HepG2 (cell line): ENCODE results near the gene KIF22. TPM values are rescaled to one million over a fixed set of nuclear protein-coding genes. Genes with fewer than 3 reads are reported as not detected.

Experiments
- CBFB ChIP-seq: sonication (generic); formaldehyde crosslinking; IDR thresholded peaks from 2 replicates; pipeline ENCODE4 v1.4.0; 2020; ENCODE audit warnings: missing genetic modification reagents
- CHD2 ChIP-seq: IDR thresholded peaks from 2 replicates; pipeline ENCODE4 v1.6.1; 2011; ENCODE audit warnings: low read depth, low read length, improper control_type of control experiment
- EHMT2 ChIP-seq: fragments of 200-600 bp; sonication (generic); IDR thresholded peaks from 2 replicates; pipeline ENCODE4 v1.7.0; 2017; ENCODE audit warnings: antibody characterized with exemption, low read depth, low read length, borderline replicate concordance
- HNRNPK ChIP-seq: fragments of 200-400 bp; formaldehyde crosslinking; IDR thresholded peaks from 2 replicates; pipeline ENCODE4 v1.6.1; 2018; ENCODE audit warnings: low read length, low read depth, moderate library complexity, mild to moderate bottlenecking; ENCODE audit not compliant: poor library complexity, severe bottlenecking
- MXD4 ChIP-seq: IDR thresholded peaks from 2 replicates; pipeline ENCODE4 v1.6.1; 2016; ENCODE audit warnings: mild to moderate bottlenecking, missing biosample characterization, missing genetic modification reagents
- REL ChIP-seq: sonication (generic); formaldehyde crosslinking; conservative IDR thresholded peaks from 2 replicates; pipeline ENCODE4 v1.8.0; 2022; ENCODE audit warnings: mild to moderate bottlenecking, missing genetic modification reagents, moderate library complexity
- SIX1 ChIP-seq: sonication (generic); formaldehyde crosslinking; IDR thresholded peaks from 2 replicates; pipeline ENCODE4 v1.4.0; 2020; ENCODE audit warnings: missing genetic modification reagents, borderline replicate concordance
- STAT5B ChIP-seq: sonication (generic); formaldehyde crosslinking; IDR thresholded peaks from 2 replicates; pipeline ENCODE4 v1.4.0; 2020; ENCODE audit warnings: missing genetic modification reagents
- ZBTB7B ChIP-seq: sonication (generic); formaldehyde crosslinking; IDR thresholded peaks from 2 replicates; pipeline ENCODE4 v1.4.0; 2020; ENCODE audit warnings: missing genetic modification reagents
- ZNF567 ChIP-seq: sonication (generic); formaldehyde crosslinking; IDR thresholded peaks from 2 replicates; pipeline ENCODE4 v1.8.1; 2023; ENCODE audit warnings: mild to moderate bottlenecking, missing genetic modification reagents, borderline replicate concordance
- ZNF605 ChIP-seq: sonication (generic); formaldehyde crosslinking; IDR thresholded peaks from 2 replicates; pipeline ENCODE4 v1.8.0; 2022; ENCODE audit warnings: mild to moderate bottlenecking, missing genetic modification reagents
- ZNF749 ChIP-seq: sonication (generic); formaldehyde crosslinking; IDR thresholded peaks from 2 replicates; pipeline ENCODE4 v1.8.0; 2022; ENCODE audit warnings: mild to moderate bottlenecking, missing genetic modification reagents, moderate library complexity, borderline replicate concordance
- polyA plus RNA-seq, 8 experiments: library from polyadenylated mRNA; depleted of rRNA in 3 of 8; stranded (reverse) in 7 of 8; unstranded in 1 of 8; fragments of >200 nt; fragmentation: Illumina TruSeq in 4 of 8; extraction: Trizol in 4 of 8; gene quantifications; 2 replicates each; pipeline versions ENCODE4 v1.2.1 to v1.2.3, GENCODE V29; 2011 to 2016; ENCODE audit warnings: low read depth in 4 of 8, missing spikeins in 1 of 8, mixed read lengths in 1 of 8; ENCODE audit not compliant: insufficient read depth in 1 of 8
- total RNA-seq, 5 experiments: library from RNA; depleted of rRNA; stranded (reverse); fragments of >200 nt; fragmentation: Illumina TruSeq; extraction: Trizol; gene quantifications; 2 replicates each; pipeline ENCODE4 v1.2.3, GENCODE V29; 2016; ENCODE audit warnings: low read depth in 1 of 5
- TF ChIP-seq, protein P1 (sequence below): sonication (generic); formaldehyde crosslinking; IDR thresholded peaks from 2 replicates; pipeline ENCODE4 v1.9.0; 2021; ENCODE audit warnings: missing genetic modification reagents, borderline replicate concordance
- TF ChIP-seq, protein P2 (sequence below): sonication (generic); formaldehyde crosslinking; IDR thresholded peaks from 2 replicates; pipeline ENCODE4 v1.9.0; 2021; ENCODE audit warnings: mild to moderate bottlenecking, missing genetic modification reagents
- TF ChIP-seq, protein P3 (sequence below): sonication (generic); formaldehyde crosslinking; IDR thresholded peaks from 2 replicates; pipeline ENCODE4 v1.4.0; 2020; ENCODE audit warnings: missing genetic modification reagents

KIF22 gene
- total and polyA plus RNA-seq, 2 of the 13 experiments (the other 11 are each of a cell fraction or from before 2014, with no cell fraction given) = 95.8 to 118 TPM

DNA sequence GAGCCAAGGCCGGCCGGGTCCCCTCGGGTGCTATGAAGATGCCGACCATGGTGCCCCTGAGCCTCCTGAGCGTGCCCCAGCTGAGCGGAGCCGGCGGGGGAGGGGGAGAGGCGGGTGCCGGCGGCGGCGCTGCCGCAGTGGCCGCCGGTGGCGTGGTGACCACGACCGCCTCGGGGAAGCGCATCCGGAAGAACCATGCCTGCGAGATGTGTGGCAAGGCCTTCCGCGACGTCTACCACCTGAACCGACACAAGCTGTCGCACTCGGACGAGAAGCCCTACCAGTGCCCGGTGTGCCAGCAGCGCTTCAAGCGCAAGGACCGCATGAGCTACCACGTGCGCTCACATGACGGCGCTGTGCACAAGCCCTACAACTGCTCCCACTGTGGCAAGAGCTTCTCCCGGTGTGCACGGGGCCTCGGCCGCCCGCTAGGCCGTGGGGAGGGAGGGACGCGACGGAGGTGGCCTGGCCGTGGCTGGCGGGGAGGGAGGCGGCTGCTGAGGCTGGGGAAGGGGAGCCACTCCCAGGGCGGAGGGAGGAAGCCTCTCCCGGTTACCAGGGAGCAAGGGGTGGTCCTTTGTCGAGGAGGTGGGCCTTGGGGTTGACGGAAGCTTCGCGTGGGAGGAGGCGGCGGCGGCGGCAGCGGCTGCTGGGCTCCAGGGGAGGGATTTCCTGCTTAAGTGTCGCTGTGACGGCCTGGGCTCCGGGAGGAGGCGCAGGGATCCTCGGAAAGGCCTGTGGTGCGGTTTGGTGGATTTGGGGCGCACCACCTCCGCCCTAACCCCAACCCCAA, 17.1 kb downstream of the KIF22 start (continued):
- peak; percentile 81; the same call in 1 of the 2 replicates for TF ChIP-seq ZBTB7B (CRISPR knock-in tag)
- no peak for TF ChIP-seq EHMT2
- TF ChIP-seq STAT5B (CRISPR knock-in tag) = no peak
- TF ChIP-seq, protein P1, sequence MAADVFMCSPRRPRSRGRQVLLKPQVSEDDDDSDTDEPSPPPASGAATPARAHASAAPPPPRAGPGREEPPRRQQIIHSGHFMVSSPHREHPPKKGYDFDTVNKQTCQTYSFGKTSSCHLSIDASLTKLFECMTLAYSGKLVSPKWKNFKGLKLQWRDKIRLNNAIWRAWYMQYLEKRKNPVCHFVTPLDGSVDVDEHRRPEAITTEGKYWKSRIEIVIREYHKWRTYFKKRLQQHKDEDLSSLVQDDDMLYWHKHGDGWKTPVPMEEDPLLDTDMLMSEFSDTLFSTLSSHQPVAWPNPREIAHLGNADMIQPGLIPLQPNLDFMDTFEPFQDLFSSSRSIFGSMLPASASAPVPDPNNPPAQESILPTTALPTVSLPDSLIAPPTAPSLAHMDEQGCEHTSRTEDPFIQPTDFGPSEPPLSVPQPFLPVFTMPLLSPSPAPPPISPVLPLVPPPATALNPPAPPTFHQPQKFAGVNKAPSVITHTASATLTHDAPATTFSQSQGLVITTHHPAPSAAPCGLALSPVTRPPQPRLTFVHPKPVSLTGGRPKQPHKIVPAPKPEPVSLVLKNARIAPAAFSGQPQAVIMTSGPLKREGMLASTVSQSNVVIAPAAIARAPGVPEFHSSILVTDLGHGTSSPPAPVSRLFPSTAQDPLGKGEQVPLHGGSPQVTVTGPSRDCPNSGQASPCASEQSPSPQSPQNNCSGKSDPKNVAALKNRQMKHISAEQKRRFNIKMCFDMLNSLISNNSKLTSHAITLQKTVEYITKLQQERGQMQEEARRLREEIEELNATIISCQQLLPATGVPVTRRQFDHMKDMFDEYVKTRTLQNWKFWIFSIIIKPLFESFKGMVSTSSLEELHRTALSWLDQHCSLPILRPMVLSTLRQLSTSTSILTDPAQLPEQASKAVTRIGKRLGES (CRISPR knock-in tag) = peak; percentile 92; the same call in 1 of the 2 replicates
- TF ChIP-seq ZNF605 (CRISPR knock-in tag) = peak; percentile 99
- TF ChIP-seq, protein P2, sequence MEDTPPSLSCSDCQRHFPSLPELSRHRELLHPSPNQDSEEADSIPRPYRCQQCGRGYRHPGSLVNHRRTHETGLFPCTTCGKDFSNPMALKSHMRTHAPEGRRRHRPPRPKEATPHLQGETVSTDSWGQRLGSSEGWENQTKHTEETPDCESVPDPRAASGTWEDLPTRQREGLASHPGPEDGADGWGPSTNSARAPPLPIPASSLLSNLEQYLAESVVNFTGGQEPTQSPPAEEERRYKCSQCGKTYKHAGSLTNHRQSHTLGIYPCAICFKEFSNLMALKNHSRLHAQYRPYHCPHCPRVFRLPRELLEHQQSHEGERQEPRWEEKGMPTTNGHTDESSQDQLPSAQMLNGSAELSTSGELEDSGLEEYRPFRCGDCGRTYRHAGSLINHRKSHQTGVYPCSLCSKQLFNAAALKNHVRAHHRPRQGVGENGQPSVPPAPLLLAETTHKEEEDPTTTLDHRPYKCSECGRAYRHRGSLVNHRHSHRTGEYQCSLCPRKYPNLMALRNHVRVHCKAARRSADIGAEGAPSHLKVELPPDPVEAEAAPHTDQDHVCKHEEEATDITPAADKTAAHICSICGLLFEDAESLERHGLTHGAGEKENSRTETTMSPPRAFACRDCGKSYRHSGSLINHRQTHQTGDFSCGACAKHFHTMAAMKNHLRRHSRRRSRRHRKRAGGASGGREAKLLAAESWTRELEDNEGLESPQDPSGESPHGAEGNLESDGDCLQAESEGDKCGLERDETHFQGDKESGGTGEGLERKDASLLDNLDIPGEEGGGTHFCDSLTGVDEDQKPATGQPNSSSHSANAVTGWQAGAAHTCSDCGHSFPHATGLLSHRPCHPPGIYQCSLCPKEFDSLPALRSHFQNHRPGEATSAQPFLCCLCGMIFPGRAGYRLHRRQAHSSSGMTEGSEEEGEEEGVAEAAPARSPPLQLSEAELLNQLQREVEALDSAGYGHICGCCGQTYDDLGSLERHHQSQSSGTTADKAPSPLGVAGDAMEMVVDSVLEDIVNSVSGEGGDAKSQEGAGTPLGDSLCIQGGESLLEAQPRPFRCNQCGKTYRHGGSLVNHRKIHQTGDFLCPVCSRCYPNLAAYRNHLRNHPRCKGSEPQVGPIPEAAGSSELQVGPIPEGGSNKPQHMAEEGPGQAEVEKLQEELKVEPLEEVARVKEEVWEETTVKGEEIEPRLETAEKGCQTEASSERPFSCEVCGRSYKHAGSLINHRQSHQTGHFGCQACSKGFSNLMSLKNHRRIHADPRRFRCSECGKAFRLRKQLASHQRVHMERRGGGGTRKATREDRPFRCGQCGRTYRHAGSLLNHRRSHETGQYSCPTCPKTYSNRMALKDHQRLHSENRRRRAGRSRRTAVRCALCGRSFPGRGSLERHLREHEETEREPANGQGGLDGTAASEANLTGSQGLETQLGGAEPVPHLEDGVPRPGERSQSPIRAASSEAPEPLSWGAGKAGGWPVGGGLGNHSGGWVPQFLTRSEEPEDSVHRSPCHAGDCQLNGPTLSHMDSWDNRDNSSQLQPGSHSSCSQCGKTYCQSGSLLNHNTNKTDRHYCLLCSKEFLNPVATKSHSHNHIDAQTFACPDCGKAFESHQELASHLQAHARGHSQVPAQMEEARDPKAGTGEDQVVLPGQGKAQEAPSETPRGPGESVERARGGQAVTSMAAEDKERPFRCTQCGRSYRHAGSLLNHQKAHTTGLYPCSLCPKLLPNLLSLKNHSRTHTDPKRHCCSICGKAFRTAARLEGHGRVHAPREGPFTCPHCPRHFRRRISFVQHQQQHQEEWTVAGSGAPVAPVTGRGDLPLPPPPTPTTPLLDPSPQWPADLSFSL (CRISPR knock-in tag) = peak; percentile 80
- TF ChIP-seq HNRNPK = no peak
- peak; percentile 98 for TF ChIP-seq ZNF749 (CRISPR knock-in tag)
- TF ChIP-seq, protein P3, sequence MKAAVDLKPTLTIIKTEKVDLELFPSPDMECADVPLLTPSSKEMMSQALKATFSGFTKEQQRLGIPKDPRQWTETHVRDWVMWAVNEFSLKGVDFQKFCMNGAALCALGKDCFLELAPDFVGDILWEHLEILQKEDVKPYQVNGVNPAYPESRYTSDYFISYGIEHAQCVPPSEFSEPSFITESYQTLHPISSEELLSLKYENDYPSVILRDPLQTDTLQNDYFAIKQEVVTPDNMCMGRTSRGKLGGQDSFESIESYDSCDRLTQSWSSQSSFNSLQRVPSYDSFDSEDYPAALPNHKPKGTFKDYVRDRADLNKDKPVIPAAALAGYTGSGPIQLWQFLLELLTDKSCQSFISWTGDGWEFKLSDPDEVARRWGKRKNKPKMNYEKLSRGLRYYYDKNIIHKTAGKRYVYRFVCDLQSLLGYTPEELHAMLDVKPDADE = peak; percentile 99
- TF ChIP-seq REL (CRISPR knock-in tag) = peak; percentile 97
- TF ChIP-seq SIX1 (CRISPR knock-in tag) = no peak
- no peak for TF ChIP-seq CHD2
- TF ChIP-seq CBFB (CRISPR knock-in tag) = peak; percentile 18
- peak; percentile 98 for TF ChIP-seq MXD4
- no peak for TF ChIP-seq ZNF567
